ENCODE data around the gene MAGI2. TPM values are rescaled to one million over a fixed set of nuclear protein-coding genes. Genes with fewer than 3 reads are reported as not detected.

Gene MAGI2
- total RNA-seq, 1 experiment from 2014 or later = 0.25 TPM

GRCh38 chr7:78407031-78407430 lies 1046.4 kb downstream of the MAGI2 start:
- no peaks in the 10 kb centered on the region for H3K27me3 ChIP-seq (replicated peaks; ENCODE audit: control insufficient read depth, insufficient read depth, low read length)
- no peaks in the 10 kb centered on the region for H3K36me3 Mint-ChIP-seq (ENCODE audit: insufficient read depth, unreplicated experiment)
- H3K27ac Mint-ChIP-seq (ENCODE audit: unreplicated experiment) = no peak overlapping the region
- POLR2A ChIA-PET = no interaction called here
- CTCF ChIA-PET = no interaction called here
- no peak overlapping the region for H3K4me3 Mint-ChIP-seq (ENCODE audit: unreplicated experiment)
- H3K9me3 Mint-ChIP-seq (ENCODE audit: unreplicated experiment) = no peaks in the 10 kb centered on the region
- no peaks in the 10 kb centered on the region for H3K4me1 ChIP-seq
- peaks cover 8% of the 10 kb centered on the region for H3K27me3 Mint-ChIP-seq (ENCODE audit: insufficient read depth, unreplicated experiment)
- TF ChIP-seq CTCF (IDR thresholded peaks at IDR 0.05; ENCODE audit: insufficient read depth in 1 of 2, low read depth in 1 of 2, low read length in 1 of 2, severe bottlenecking in 1 of 2, unreplicated experiment in 1 of 2) = no peak
- DNase-seq = no peak
- no peaks in the 10 kb centered on the region for H3K9me3 ChIP-seq
- no peaks in the 10 kb centered on the region for H3K4me1 Mint-ChIP-seq (ENCODE audit: low read depth, unreplicated experiment)
- intact Hi-C loops (cut with micrococcal nuclease; ENCODE audit: unreplicated experiment) = no loop called here
- no peak overlapping the region for H3K4me3 ChIP-seq (ENCODE audit: low read depth, low read length)
- no peaks in the 10 kb centered on the region for H3K36me3 ChIP-seq (ENCODE audit: control insufficient read depth, insufficient read depth, low read length)
- BruUV-seq (replicated peaks) = no TSS peak

GRCh38 chr7:78406531-78406930 lies 1046.9 kb downstream of the MAGI2 start:
- Mint-ChIP-seq H3K27ac (ENCODE audit: unreplicated experiment) (no peak overlapping the region), H3K27me3 (ENCODE audit: insufficient read depth, unreplicated experiment) (peaks cover 8% of the 10 kb centered on the region), H3K4me1 (ENCODE audit: low read depth, unreplicated experiment) (no peaks in the 10 kb centered on the region), H3K9me3 (ENCODE audit: unreplicated experiment) (no peaks in the 10 kb centered on the region), H3K36me3 (ENCODE audit: insufficient read depth, unreplicated experiment) (no peaks in the 10 kb centered on the region), H3K4me3 (ENCODE audit: unreplicated experiment) (no peak overlapping the region)
- BruUV-seq (replicated peaks) = no TSS peak
- Histone ChIP-seq H3K4me3 (ENCODE audit: low read depth, low read length) (no peak overlapping the region), H3K4me1 (no peaks in the 10 kb centered on the region), H3K27me3 (replicated peaks; ENCODE audit: control insufficient read depth, insufficient read depth, low read length) (no peaks in the 10 kb centered on the region), H3K36me3 (ENCODE audit: control insufficient read depth, insufficient read depth, low read length) (no peaks in the 10 kb centered on the region), H3K9me3 (no peaks in the 10 kb centered on the region)
- ChIA-PET POLR2A (no interaction called here), CTCF (no interaction called here)
- DNase-seq = no peak
- intact Hi-C loops (cut with micrococcal nuclease; ENCODE audit: unreplicated experiment) = no loop called here
- no peak for TF ChIP-seq CTCF (IDR thresholded peaks at IDR 0.05; ENCODE audit: insufficient read depth in 1 of 2, low read depth in 1 of 2, low read length in 1 of 2, severe bottlenecking in 1 of 2, unreplicated experiment in 1 of 2)

- Mint-ChIP-seq H3K9me3 (ENCODE audit: unreplicated experiment) (no peaks in the 10 kb centered on the region), H3K4me1 (ENCODE audit: low read depth, unreplicated experiment) (no peaks in the 10 kb centered on the region), H3K27ac (ENCODE audit: unreplicated experiment) (no peak overlapping the region), H3K27me3 (ENCODE audit: insufficient read depth, unreplicated experiment) (peaks cover 16% of the 10 kb centered on the region), H3K4me3 (ENCODE audit: unreplicated experiment) (no peak overlapping the region), H3K36me3 (ENCODE audit: insufficient read depth, unreplicated experiment) (no peaks in the 10 kb centered on the region)
- no peaks in the 10 kb centered on the region for H3K36me3 ChIP-seq (ENCODE audit: control insufficient read depth, insufficient read depth, low read length)
- intact Hi-C loops (cut with micrococcal nuclease; ENCODE audit: unreplicated experiment) = no loop called here
- no peaks in the 10 kb centered on the region for H3K4me1 ChIP-seq
- no peak for TF ChIP-seq CTCF (IDR thresholded peaks at IDR 0.05; ENCODE audit: insufficient read depth in 1 of 2, low read depth in 1 of 2, low read length in 1 of 2, severe bottlenecking in 1 of 2, unreplicated experiment in 1 of 2)
- no TSS peak for BruUV-seq (replicated peaks)
- DNase-seq = no peak
- POLR2A ChIA-PET = no interaction called here
- H3K9me3 ChIP-seq = no peaks in the 10 kb centered on the region
- no peak overlapping the region for H3K4me3 ChIP-seq (ENCODE audit: low read depth, low read length)
- CTCF ChIA-PET = no interaction called here
- no peaks in the 10 kb centered on the region; the same call in 1 of the 2 replicates for H3K27me3 ChIP-seq (replicated peaks; ENCODE audit: control insufficient read depth, insufficient read depth, low read length)
Measured at GRCh38 chr7:78402096-78402495, 1051.4 kb downstream of the MAGI2 start.
